K562 (cell line): ENCODE data around the gene MYOT. TPM values are rescaled to one million over a fixed set of nuclear protein-coding genes. Genes with fewer than 3 reads are reported as not detected.

Experiments
- ATAC-seq: fragments of 200-7000 bp; cut with Tn5 transposase; 3 replicates; pipeline ENCODE4 v1.9.1; 2020; ENCODE audit warnings: moderate library complexity
- BruUV-seq: library from RNA; stranded (reverse); fragments of 400-500 nt; replicated peaks from 2 replicates; lab custom pipeline; 2021; lab: Mats Ljungman, UMichigan
- CTCF ChIA-PET: fragments of 300-600 bp; formaldehyde crosslinking; extraction: SDS; loops from one replicate; lab custom pipeline; 2021; ENCODE audit warnings: low intra/inter-chr PET ratio; lab: Yijun Ruan, JAX
- POLR2A ChIA-PET: fragments of 300-600, 350-650 bp; sonication (Branson Sonifier 250); formaldehyde crosslinking; extraction: SDS; loops from one replicate; lab custom pipeline; 2021; ENCODE audit warnings: antibody characterized with exemption, inconsistent platforms; lab: Yijun Ruan, JAX
- DNase-seq, 4 experiments: peaks; one replicate each; pipeline versions ENCODE4 v3.0.0 to v3.0.0-alpha.2; 2011 to 2018; ENCODE audit warnings: low spot score in 3 of 4, mixed read lengths in 3 of 4; ENCODE audit errors: extremely low read depth in 1 of 4
- FAIRE-seq: peaks from 2 replicates; lab custom pipeline; 2011; peaks lifted over from hg19 to GRCh38; lab: Jason Lieb, UNC
- H2AFZ ChIP-seq: 2 replicates; pipeline ENCODE4 v1.6.0; 2011; ENCODE audit warnings: low read depth, low read length, control low read depth, inconsistent platforms
- H3K27ac ChIP-seq: fragments of 200-600 bp; 3 replicates; pipeline ENCODE4 v1.8.0; 2011; ENCODE audit warnings: low read depth, mild to moderate bottlenecking, control low read depth, inconsistent platforms, low read length, moderate library complexity, mixed read lengths; ENCODE audit errors: extremely low read depth
- H3K27me3 ChIP-seq, 2 experiments: fragments of 300-600 bp in 1 of 2; 2 replicates in 1 of 2; 3 replicates in 1 of 2; pipeline versions ENCODE4 v1.6.0 to v1.8.0; 2011; ENCODE audit warnings: inconsistent platforms in 2 of 2, low read length in 2 of 2, mild to moderate bottlenecking in 1 of 2, mixed read lengths in 1 of 2, moderate library complexity in 1 of 2; ENCODE audit not compliant: control insufficient read depth in 2 of 2, insufficient read depth in 2 of 2
- H3K36me3 ChIP-seq: fragments of 300-600 bp; 3 replicates; pipeline ENCODE4 v1.8.0; 2011; ENCODE audit warnings: mild to moderate bottlenecking, low read length, inconsistent platforms; ENCODE audit not compliant: control insufficient read depth, insufficient read depth
- H3K4me1 ChIP-seq, 2 experiments: fragments of 200-600 bp in 1 of 2; replicated peaks in 1 of 2; 2 replicates in 1 of 2; 3 replicates in 1 of 2; pipeline versions ENCODE4 v1.5.1 to v1.8.0; 2011; ENCODE audit warnings: inconsistent platforms in 2 of 2, low read length in 2 of 2, mild to moderate bottlenecking in 1 of 2, mixed read lengths in 1 of 2, moderate library complexity in 1 of 2; ENCODE audit not compliant: control insufficient read depth in 2 of 2, insufficient read depth in 2 of 2
- H3K4me2 ChIP-seq: 2 replicates; pipeline ENCODE4 v1.6.1; 2011; ENCODE audit warnings: low read length, control low read depth, inconsistent platforms, mixed read lengths; ENCODE audit not compliant: insufficient read depth
- H3K4me3 ChIP-seq: fragments of 200-600 bp; sonication (generic), shearing (Covaris generic); 2 replicates; pipeline ENCODE4 v1.5.1; 2016; ENCODE audit warnings: control low read depth, inconsistent platforms
- H3K79me2 ChIP-seq: fragments of 200-600 bp; 3 replicates; pipeline ENCODE4 v1.8.0; 2011; ENCODE audit warnings: low read length, inconsistent platforms; ENCODE audit not compliant: control insufficient read depth, insufficient read depth
- H3K9ac ChIP-seq, 2 experiments: 2 replicates each; pipeline versions ENCODE4 v1.6.0 to v1.6.1; 2011; ENCODE audit warnings: low read depth in 2 of 2, low read length in 2 of 2, control low read depth in 1 of 2, inconsistent platforms in 1 of 2, mild to moderate bottlenecking in 1 of 2, mixed read lengths in 1 of 2; ENCODE audit not compliant: insufficient read depth in 1 of 2
- H3K9me1 ChIP-seq: one replicate; pipeline ENCODE4 v1.6.0; 2011; ENCODE audit warnings: inconsistent platforms, mild to moderate bottlenecking, low read length, moderate library complexity; ENCODE audit not compliant: control insufficient read depth, insufficient read depth
- H3K9me3 ChIP-seq: replicated peaks from 2 replicates; pipeline ENCODE4 v1.5.1; 2011; ENCODE audit warnings: low read depth, low read length, inconsistent platforms; ENCODE audit not compliant: control insufficient read depth, insufficient read depth
- H4K20me1 ChIP-seq: replicated peaks from 2 replicates; pipeline ENCODE4 v1.6.1; 2011; ENCODE audit warnings: low read length, inconsistent platforms, mixed read lengths; ENCODE audit not compliant: control insufficient read depth, insufficient read depth
- NFYB ChIP-seq: IDR thresholded peaks from 2 replicates; pipeline ENCODE4 v1.6.1; 2011; ENCODE audit warnings: mild to moderate bottlenecking, moderate library complexity; ENCODE audit not compliant: insufficient read length; ENCODE audit errors: extremely low read depth
- REST ChIP-seq, 2 experiments: fragments of 450-650 bp; formaldehyde crosslinking in 1 of 2; IDR thresholded peaks; 2 replicates each; pipeline versions ENCODE4 v1.4.0 to v1.6.1; 2014 to 2020; ENCODE audit warnings: mild to moderate bottlenecking in 2 of 2, borderline replicate concordance in 1 of 2, low read depth in 1 of 2
- TBP ChIP-seq: optimal IDR thresholded peaks from 2 replicates; pipeline ENCODE3; 2011; ENCODE audit warnings: low read depth, low read length, improper control_type of control experiment
- ZNF408 ChIP-seq: fragments of 250-450 bp; sonication (Bioruptor Pico); IDR thresholded peaks from 2 replicates; pipeline ENCODE4 v1.4.0; 2020; ENCODE audit warnings: low read depth, mild to moderate bottlenecking, moderate library complexity
- WGBS: fragments of 100-300 bp; shearing (Covaris generic); methylation state at CpG from one replicate; pipeline ENCODE4 v1.1.6; 2016; ENCODE audit warnings: low coverage, mixed read lengths; ENCODE audit not compliant: insufficient coverage; ENCODE audit errors: missing lambda C conversion rate; 5-methylcytosine and 5-hydroxymethylcytosine counted together
- in situ Hi-C: fragments of 300-500 bp; cut with MboI; formaldehyde crosslinking; loops from 4 replicates; pipeline ENCODE4 v1.15.0; 2018; ENCODE audit warnings: inconsistent platforms, mixed read lengths
- intact Hi-C: fragments of 100-400 bp; cut with micrococcal nuclease; formaldehyde crosslinking; loops from 2 replicates; pipeline ENCODE4 v1.14.2; 2022
- polyA plus RNA-seq, 8 experiments: library from polyadenylated mRNA; depleted of rRNA in 4 of 8; stranded (reverse) in 5 of 8; unstranded in 3 of 8; fragments of >200 nt; fragmentation: Nextera tagmentation in 2 of 8; fragmentation: Illumina TruSeq in 1 of 8; extraction: Ambion mirVana in 2 of 8; extraction: Trizol in 1 of 8; gene quantifications; 2 replicates each; pipeline versions ENCODE4 v1.2.1 to v1.2.3, GENCODE V29; 2011 to 2014; ENCODE audit warnings: inconsistent platforms in 1 of 8, missing spikeins in 1 of 8
- total RNA-seq, 7 experiments: library from RNA; depleted of rRNA in 6 of 7; stranded (reverse); fragments of >200 nt in 6 of 7; fragmentation: Illumina TruSeq in 2 of 7; extraction: Trizol in 2 of 7; gene quantifications; 2 replicates each; pipeline versions ENCODE4 v1.2.1 to v1.2.3, GENCODE V29; 2011 to 2021; ENCODE audit warnings: low replicate concordance in 1 of 7

The MYOT gene
- total and polyA plus RNA-seq, 9 of the 15 experiments (the other 6 are each of a cell fraction or from before 2014, with no cell fraction given): 0.24 to 0.38 TPM; not detected in 7

- ChIA-PET POLR2A (interaction anchor here (1.0 kb wide), 1 partner anchor 15 kb away, joined by 3 read pairs; no protein-coding TSS in a partner anchor), CTCF (no interaction called here)
- H4K20me1 ChIP-seq: no peaks in the 10 kb centered on the region
- TF ChIP-seq TBP (no peak), NFYB (no peak)
- in situ Hi-C loops: no loop called here
- H3K4me1 ChIP-seq: no peaks in the 10 kb centered on the region
- H3K36me3 ChIP-seq: no peaks in the 10 kb centered on the region
- H3K27ac ChIP-seq: no peak overlapping the region
- WGBS: 0% methylated on average over 1 of the region's 1 CpG
- no peak overlapping the region for H2AFZ ChIP-seq
- BruUV-seq: no TSS peak
- no peaks in the 10 kb centered on the region for H3K9me1 ChIP-seq
- no peaks in the 10 kb centered on the region for H3K9me3 ChIP-seq
- 0 out of 5 replicates have a peak, but pooled peaks cover 0 to 2% of the 10 kb centered on the region in 2 experiments for H3K27me3 ChIP-seq
- H3K9ac ChIP-seq: no peak overlapping the region
- no peak for ATAC-seq
- no peak overlapping the region for H3K4me3 ChIP-seq
- H3K79me2 ChIP-seq: no peaks in the 10 kb centered on the region
- no peak overlapping the region for H3K4me2 ChIP-seq
- no peak for DNase-seq
- FAIRE-seq: no peak
- intact Hi-C loops: loop anchor here (10.0 kb wide), 1 partner anchor 195 kb away; no protein-coding TSS in a partner anchor
Measured at GRCh38 chr5:137819766-137820165, 47.9 kb upstream of the MYOT start.

- Histone ChIP-seq H3K79me2 (no peaks in the 10 kb centered on the region), H3K4me1 (no peaks in the 10 kb centered on the region), H3K27ac (no peak overlapping the region), H3K4me3 (no peak overlapping the region), H3K36me3 (no peaks in the 10 kb centered on the region), H3K9ac (no peak overlapping the region), H3K4me2 (no peak overlapping the region), H2AFZ (no peak overlapping the region), H4K20me1 (no peaks in the 10 kb centered on the region), H3K9me3 (no peaks in the 10 kb centered on the region), H3K27me3 (0 out of 5 replicates have a peak, but pooled peaks cover 0 to 2% of the 10 kb centered on the region in 2 experiments), H3K9me1 (no peaks in the 10 kb centered on the region)
- ChIA-PET CTCF (no interaction called here), POLR2A (interaction anchor here (0.6 to 1.0 kb wide), 2 partner anchors 56 to 757 kb away, joined by 3 to 4 read pairs; no protein-coding TSS in a partner anchor)
- intact Hi-C loops: loop anchor here (2.0 to 10.0 kb wide), 2 partner anchors 43 to 197 kb away; no protein-coding TSS in a partner anchor
- BruUV-seq: no TSS peak
- ATAC-seq (peak; percentile 83), FAIRE-seq (peak; percentile 26), DNase-seq (peak; percentile 9 to 41 (median 28))
- WGBS: 0% methylated on average over 6 of the region's 6 CpGs
- in situ Hi-C loops: no loop called here
- TF ChIP-seq ZNF408 (CRISPR knock-in tag) (no peak), REST (IDR thresholded peaks at IDR 0.05; ENCODE audit: borderline replicate concordance) (peak; percentile 34; the same call in 1 of the 2 replicates), REST (CRISPR knock-in tag; IDR thresholded peaks at IDR 0.05; ENCODE audit: low read depth) (no peak)
Measured at GRCh38 chr5:137822158-137822764, 45.4 kb upstream of the MYOT start.
